ENCODE measurements around the gene TM9SF4. TPM values are rescaled to one million over a fixed set of nuclear protein-coding genes. Genes with fewer than 3 reads are reported as not detected.

The TM9SF4 gene
- 38.5 and 39.2 TPM in 2 replicates for total RNA-seq (2014; rRNA removed; shearing (Covaris generic))

GRCh38 chr20:32109392-32110172, at the start of gene TM9SF4:
TSS of gene TM9SF4 (plus strand) at chr20:32109714. CDS start at chr20:32109741, 27 bp downstream.
- DNase-seq (ENCODE audit: low spot score), result peak; percentile 92

GRCh38 chr20:32062776-32063170, 46.7 kb upstream of the TM9SF4 start:
- DNase-seq (ENCODE audit: low spot score), result no peak

DNA sequence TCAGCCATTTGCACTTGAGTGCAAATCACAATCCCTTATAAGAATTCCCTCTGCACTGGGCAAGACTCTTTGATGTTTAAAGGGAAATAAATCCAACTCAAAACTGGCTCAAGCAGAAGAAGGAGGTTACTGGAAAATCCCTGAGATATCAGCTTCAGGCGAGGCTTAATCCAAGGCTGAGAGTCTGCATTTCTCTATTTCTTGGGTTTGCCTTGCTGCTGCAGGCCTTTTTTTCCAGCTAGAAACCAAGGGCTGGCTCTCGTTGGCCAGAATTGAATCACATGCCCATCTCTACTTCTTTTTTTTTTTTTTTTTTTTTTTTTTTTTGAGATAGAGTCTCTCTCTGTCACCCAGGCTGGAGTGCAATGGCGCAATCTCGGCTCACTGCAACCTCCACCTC, 45.8 kb upstream of the TM9SF4 start:
- DNase-seq (ENCODE audit: low spot score), result no peak

- no peak for DNase-seq (ENCODE audit: low spot score)
These were observed 44.8 kb upstream of the TM9SF4 start for GRCh38 chr20:32064667-32065066.

GRCh38 chr20:32067234-32067821, 42.2 kb upstream of the TM9SF4 start:
- DNase-seq (ENCODE audit: low spot score), result peak; percentile 39

GRCh38 chr20:32068174-32068573, 41.3 kb upstream of the TM9SF4 start:
- DNase-seq (ENCODE audit: low spot score), result no peak

GRCh38 chr20:32069711-32070110, 39.8 kb upstream of the TM9SF4 start:
- no peak for DNase-seq (ENCODE audit: low spot score)

DNA sequence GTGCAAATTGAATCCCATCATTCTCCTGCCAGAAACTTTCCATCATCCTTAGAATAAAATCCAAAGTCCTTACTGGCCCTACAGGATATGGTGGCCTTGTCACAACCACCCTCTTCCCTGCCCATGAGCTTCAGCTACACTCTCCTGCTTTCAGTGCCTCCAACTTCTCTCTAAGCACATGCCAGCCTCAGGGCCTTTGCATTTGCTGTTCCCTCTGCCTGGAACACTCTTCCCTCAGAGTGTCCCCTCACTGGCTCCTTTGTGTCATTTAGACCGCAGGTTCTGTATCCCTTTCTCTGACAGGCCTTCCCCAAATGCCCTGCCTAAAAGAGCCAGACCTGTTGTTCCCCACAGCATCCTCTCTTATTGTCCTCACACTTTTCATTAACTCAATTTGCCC, 39.2 kb upstream of the TM9SF4 start:
- DNase-seq (ENCODE audit: low spot score), result no peak

- DNase-seq (ENCODE audit: low spot score), result no peak
These were observed 38.8 kb upstream of the TM9SF4 start for GRCh38 chr20:32070690-32071213.

DNA sequence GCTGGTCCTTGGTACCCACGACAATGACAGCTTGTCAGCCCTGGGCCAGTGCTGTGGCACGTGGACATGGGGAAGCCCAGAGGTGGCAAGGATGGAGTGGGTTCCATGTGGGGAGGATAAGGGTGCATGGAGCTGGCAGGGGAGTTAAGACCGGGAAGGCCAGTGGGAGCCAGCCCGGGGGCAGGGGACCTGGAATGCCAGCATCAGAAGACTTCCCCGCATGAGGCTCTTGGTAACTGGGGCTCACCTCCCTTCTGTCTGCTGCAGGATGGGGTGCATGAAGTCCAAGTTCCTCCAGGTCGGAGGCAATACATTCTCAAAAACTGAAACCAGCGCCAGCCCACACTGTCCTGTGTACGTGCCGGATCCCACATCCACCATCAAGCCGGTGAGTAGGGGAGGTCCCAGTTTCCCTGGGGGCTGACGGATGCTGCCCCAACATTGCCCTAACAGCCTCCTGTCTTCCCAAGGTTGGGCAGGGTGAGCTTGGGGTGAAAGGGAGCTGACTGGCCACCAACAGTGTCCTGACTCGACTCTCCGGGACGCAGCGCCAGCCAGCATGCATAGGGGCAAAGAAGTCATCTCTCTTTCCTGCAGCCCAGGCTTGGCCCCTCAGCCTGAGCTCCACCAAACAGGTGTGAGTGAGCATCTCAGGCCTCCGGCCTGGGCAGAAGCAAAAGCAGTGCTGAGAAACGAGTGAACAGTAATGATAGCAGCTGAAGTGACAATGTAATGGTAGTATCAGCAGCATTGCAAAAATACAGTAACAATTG, 37.9 kb upstream of the TM9SF4 start:
- no peak for DNase-seq (ENCODE audit: low spot score)

- no peak for DNase-seq (ENCODE audit: low spot score)
These were observed 37.3 kb upstream of the TM9SF4 start for GRCh38 chr20:32072168-32072750.

- DNase-seq (ENCODE audit: low spot score), result no peak
These were observed 34.0 kb upstream of the TM9SF4 start for GRCh38 chr20:32075534-32075933.

GRCh38 chr20:32077190-32077589, 32.3 kb upstream of the TM9SF4 start:
- no peak for DNase-seq (ENCODE audit: low spot score)

- no peak for DNase-seq (ENCODE audit: low spot score)
These were observed 31.2 kb upstream of the TM9SF4 start for GRCh38 chr20:32078322-32078721.

DNA sequence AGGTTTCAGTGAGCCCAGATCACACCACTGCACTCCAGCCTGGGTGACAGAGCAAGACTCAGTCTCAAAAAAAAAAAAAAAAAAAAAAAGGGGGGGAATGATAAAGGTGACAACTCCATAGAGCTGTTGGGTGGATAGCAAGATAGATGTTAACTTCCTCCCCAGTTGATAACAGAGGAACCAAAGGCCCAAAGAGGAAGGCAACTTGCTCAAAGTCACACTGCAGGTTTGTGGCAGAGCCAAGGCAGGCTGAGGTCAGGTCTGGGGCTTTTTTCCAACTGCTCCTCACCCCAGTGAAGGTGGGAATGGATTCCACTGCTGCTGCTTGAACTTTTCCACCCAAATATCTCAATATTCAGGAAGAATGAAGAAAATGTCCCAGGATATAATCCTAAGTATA, 30.7 kb upstream of the TM9SF4 start:
- no peak for DNase-seq (ENCODE audit: low spot score)

- DNase-seq (ENCODE audit: low spot score), result no peak
These were observed 29.8 kb upstream of the TM9SF4 start for GRCh38 chr20:32079655-32080109.

GRCh38 chr20:32080783-32081182, 28.7 kb upstream of the TM9SF4 start:
- DNase-seq (ENCODE audit: low spot score), result no peak

DNA sequence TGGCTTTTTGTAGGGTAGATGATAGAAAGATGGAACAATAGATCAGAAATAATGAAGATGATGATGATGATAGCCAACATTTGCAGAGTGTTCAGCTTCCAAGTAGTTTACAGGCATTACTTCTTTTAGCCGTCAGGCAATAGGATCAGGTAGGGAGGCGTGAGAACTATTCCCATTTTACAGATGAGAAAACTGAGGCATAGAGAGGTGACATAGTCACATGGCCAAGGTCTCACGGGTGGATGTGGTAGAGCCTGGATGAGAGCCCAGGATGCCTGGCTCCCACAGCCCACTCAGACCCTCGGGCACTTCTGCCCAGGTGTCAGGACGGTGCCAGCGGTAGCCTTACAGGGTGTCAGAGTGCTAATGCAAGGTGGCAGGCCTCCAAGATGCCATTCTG, 26.0 kb upstream of the TM9SF4 start:
- DNase-seq (ENCODE audit: low spot score), result no peak

DNA sequence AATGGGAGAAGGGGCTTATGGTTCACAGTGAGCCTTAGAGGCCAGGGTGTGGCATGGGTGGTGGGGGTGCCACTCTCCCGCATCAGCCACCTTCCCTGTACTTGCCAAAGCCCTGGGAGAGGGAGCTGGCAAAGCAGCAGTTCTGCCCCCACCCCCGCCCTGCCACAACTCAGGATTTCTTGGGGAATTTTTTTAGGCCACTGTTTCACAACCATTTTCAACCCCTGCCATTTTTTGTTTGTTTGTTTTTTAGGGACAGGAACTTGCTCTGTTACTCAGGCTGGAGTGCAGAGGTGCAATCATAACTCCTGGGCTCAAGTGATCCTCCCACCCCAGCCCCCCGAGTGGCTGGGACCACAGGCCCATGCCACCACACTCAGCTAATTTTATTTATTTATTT, 22.4 kb upstream of the TM9SF4 start:
- DNase-seq (ENCODE audit: low spot score), result no peak

DNA sequence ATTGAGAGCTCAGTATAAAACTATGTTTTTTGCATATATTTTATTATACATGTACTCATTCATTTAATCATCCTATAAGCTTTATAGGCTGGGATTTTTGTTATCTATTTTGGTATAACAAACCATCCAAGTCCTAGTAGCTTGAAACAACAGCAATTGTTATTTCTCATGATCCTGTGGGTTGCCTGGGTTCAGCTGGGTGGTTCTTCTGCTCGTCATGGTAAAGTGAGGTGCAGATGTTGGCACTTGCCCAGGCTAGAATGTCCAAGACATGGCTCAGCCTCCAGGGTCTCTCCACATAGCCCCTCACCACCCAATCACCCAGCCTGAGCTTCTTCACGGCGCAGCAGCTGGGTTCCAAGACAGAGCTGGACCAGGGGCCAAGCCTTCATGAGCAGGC, 20.8 kb upstream of the TM9SF4 start:
- no peak for DNase-seq (ENCODE audit: low spot score)

- DNase-seq (ENCODE audit: low spot score), result no peak
These were observed 19.7 kb upstream of the TM9SF4 start for GRCh38 chr20:32089637-32090362.

Data from A172 (cell line).